Activated CD8-positive, alpha-beta T cell treated with anti-CD3 and anti-CD28 coated beads, Interleukin-2, amount 10 ng/mL, durations not matched to agents 7 days and 5 days (primary cell): ENCODE measurements around the gene SLC25A25. TPM values are rescaled to one million over a fixed set of nuclear protein-coding genes. Genes with fewer than 3 reads are reported as not detected.

ENCODE experiments used
- ATAC-seq: fragments of 150-1000 bp; cut with Tn5 transposase; one replicate; pipeline ENCODE4 v1.10.0; 2021; ENCODE audit warnings: moderate library complexity
- CTCF ChIA-PET: fragments of 350-600 bp; sonication (Branson Sonifier 250); formaldehyde crosslinking; loops from one replicate; lab custom pipeline; 2021; ENCODE audit warnings: antibody characterized with exemption; lab: Charles Lee
- POLR2A ChIA-PET: fragments of 350-600 bp; sonication (Branson Sonifier 250); formaldehyde crosslinking; loops from one replicate; lab custom pipeline; 2021; ENCODE audit warnings: antibody characterized with exemption; lab: Charles Lee
- DNase-seq: peaks from one replicate; pipeline ENCODE4 v3.0.0-alpha.2; 2020
- H3K27ac Mint-ChIP-seq: one replicate; pipeline ENCODE4 v1.8.0; 2021; ENCODE audit warnings: mild to moderate bottlenecking, mixed read lengths
- H3K27me3 Mint-ChIP-seq: one replicate; pipeline ENCODE4 v1.8.0; 2021; ENCODE audit warnings: low read depth, mixed read lengths
- H3K36me3 Mint-ChIP-seq: one replicate; pipeline ENCODE4 v1.8.0; 2021; ENCODE audit warnings: low read depth, mixed read lengths
- H3K4me1 Mint-ChIP-seq: one replicate; pipeline ENCODE4 v1.8.0; 2021; ENCODE audit warnings: low read depth, mixed read lengths
- H3K4me3 Mint-ChIP-seq: one replicate; pipeline ENCODE4 v1.8.0; 2021; ENCODE audit warnings: mild to moderate bottlenecking, mixed read lengths
- H3K9me3 Mint-ChIP-seq: one replicate; pipeline ENCODE4 v1.8.0; 2022; ENCODE audit warnings: mixed read lengths; ENCODE audit not compliant: insufficient read depth
- total RNA-seq, 2 experiments: library from RNA; stranded (reverse); gene quantifications; one replicate each; pipeline ENCODE4 v1.2.3, GENCODE V29; 2021

SLC25A25 gene
- total RNA-seq, 2 experiments from 2014 or later = 17.2 to 19.2 TPM

DNA sequence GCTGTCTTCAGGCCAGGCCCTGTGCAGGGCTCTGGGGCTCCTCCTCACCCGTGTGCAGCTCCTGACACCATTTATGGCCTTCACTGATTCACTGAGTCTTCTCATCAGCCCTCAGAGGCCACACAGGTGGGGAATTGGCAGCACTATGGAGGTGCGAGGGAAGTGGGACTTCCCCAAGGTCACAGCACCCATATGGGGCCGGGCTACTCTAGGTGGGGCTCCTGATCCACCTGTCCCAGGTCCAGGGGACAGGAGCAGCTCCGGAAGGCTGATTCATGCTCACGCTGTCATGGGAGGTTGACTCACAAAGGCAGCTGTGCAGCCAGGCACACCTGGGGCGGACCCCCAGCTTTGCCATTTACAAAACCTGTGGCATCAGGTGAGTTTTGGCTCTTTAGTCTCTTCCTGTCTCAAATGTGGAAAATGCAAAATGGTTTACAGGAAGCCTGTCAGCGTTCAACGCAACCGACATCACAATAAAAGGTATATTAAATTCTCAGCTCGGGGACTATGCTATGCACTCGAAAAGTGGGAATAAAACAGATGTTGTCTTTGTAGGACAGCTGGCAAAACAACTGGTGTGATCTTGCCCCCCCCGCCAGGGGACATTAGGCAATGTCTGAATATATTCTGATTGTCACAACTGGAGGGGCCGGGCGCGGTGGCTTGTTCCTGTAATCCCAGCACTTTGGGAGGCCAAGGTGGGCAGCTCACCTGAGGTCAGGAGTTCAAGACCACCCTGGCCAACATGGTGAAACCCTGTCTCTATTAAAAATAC, 15.9 kb upstream of the SLC25A25 start:
- Mint-ChIP-seq H3K36me3 (no peaks in the 10 kb centered on the region), H3K4me1 (peaks cover 7% of the 10 kb centered on the region), H3K4me3 (no peak overlapping the region), H3K9me3 (no peaks in the 10 kb centered on the region), H3K27ac (no peak overlapping the region), H3K27me3 (no peaks in the 10 kb centered on the region)
- DNase-seq (no peak), ATAC-seq (no peak)
- CTCF ChIA-PET = interaction anchor here (0.7 to 3.4 kb wide), 4 partner anchors 15 to 110 kb away, joined by 3 to 13 read pairs (median 4); partner anchors contain the start of gene NAIF1
- POLR2A ChIA-PET = no interaction called here

GRCh38 chr9:128053560-128053959, 14.5 kb upstream of the SLC25A25 start:
- ChIA-PET CTCF (interaction anchor here (0.6 kb wide), 1 partner anchor 51 kb away, joined by 3 read pairs; no protein-coding TSS in a partner anchor), POLR2A (no interaction called here)
- Mint-ChIP-seq H3K4me3 (no peak overlapping the region), H3K4me1 (peaks cover 6% of the 10 kb centered on the region), H3K9me3 (no peaks in the 10 kb centered on the region), H3K36me3 (no peaks in the 10 kb centered on the region), H3K27me3 (no peaks in the 10 kb centered on the region), H3K27ac (no peak overlapping the region)
- ATAC-seq (no peak), DNase-seq (no peak)

GRCh38 chr9:128054087-128054486, 13.9 kb upstream of the SLC25A25 start:
- no peaks in the 10 kb centered on the region for H3K36me3 Mint-ChIP-seq
- POLR2A ChIA-PET = no interaction called here
- no peak overlapping the region for H3K4me3 Mint-ChIP-seq
- H3K4me1 Mint-ChIP-seq = peaks cover 4% of the 10 kb centered on the region
- no peak for DNase-seq
- no peak overlapping the region for H3K27ac Mint-ChIP-seq
- H3K9me3 Mint-ChIP-seq = no peaks in the 10 kb centered on the region
- no peak for ATAC-seq
- no peaks in the 10 kb centered on the region for H3K27me3 Mint-ChIP-seq
- CTCF ChIA-PET = no interaction called here

DNA sequence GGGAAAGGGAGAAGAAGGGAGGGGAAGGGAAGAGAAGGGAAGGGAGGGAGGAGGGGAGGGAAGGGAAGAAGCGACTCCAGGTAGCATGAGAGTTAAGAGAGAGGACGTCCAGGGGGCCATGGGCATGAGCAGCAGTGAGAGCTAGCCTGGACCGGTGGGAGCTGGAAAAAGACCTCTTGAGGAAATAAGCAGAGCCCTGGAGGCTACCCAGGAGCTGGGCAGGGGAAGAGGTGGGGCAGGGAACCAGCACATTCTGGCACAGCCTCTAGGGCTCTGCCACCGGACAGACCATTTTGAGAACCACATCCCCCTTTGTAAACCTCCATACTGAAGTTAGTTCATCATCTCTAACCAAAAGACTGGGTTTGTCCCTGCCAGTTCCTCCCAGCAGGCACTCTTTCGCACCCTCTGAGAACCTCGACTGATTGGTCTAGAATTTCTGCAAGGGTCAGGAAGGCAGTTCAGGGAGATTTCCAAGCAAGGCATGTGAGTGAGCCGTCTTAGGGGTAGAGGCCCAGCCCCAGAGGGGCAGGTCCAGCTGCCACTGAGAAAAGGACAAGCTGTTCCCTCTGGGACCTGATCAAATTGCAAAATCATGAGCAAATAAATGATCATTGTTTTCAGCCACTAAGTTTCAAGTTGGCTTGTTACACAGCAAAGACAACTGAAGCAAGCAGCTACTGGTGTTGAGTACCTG, 12.5 kb upstream of the SLC25A25 start:
- Mint-ChIP-seq H3K36me3 (no peaks in the 10 kb centered on the region), H3K27ac (no peak overlapping the region), H3K9me3 (no peaks in the 10 kb centered on the region), H3K4me1 (peaks cover 4% of the 10 kb centered on the region), H3K4me3 (no peak overlapping the region), H3K27me3 (no peaks in the 10 kb centered on the region)
- CTCF ChIA-PET = interaction anchor here (0.7 to 1.0 kb wide), 3 partner anchors 9 to 32 kb away, joined by 3 read pairs; no protein-coding TSS in a partner anchor
- POLR2A ChIA-PET = interaction anchor here (1.5 kb wide), 1 partner anchor 12 kb away, joined by 3 read pairs; the partner anchor contains the start of genes NAIF1 and SLC25A25
- DNase-seq (no peak), ATAC-seq (no peak)

DNA sequence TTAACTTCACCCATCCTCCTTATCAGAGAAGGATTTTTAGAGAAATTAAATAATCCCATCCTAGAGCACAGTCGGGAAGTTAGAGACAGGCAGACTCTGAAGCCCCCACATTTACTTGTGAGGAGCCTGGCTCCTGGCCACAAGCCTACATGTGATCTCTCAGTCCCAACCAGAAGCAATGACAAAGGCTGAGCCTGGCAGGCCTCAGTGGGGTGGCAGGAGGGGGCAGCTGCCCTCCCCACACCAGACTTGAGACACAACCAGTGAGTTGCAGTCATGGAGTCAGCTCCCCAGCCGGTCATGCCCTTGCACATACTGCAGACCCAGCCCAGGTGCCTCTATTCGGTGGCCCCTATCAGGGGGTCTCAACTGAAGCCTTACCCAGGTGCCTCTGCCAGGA, 11.9 kb upstream of the SLC25A25 start:
- ATAC-seq = no peak
- ChIA-PET POLR2A (interaction anchor here (1.5 kb wide), 1 partner anchor 11 kb away, joined by 3 read pairs; the partner anchor contains the start of genes NAIF1 and SLC25A25), CTCF (interaction anchor here (0.9 to 1.0 kb wide), 2 partner anchors 9 to 31 kb away, joined by 3 read pairs; no protein-coding TSS in a partner anchor)
- Mint-ChIP-seq H3K9me3 (no peaks in the 10 kb centered on the region), H3K4me3 (no peak overlapping the region), H3K36me3 (no peaks in the 10 kb centered on the region), H3K4me1 (peaks cover 9% of the 10 kb centered on the region), H3K27ac (no peak overlapping the region), H3K27me3 (no peaks in the 10 kb centered on the region)
- DNase-seq = no peak

DNA sequence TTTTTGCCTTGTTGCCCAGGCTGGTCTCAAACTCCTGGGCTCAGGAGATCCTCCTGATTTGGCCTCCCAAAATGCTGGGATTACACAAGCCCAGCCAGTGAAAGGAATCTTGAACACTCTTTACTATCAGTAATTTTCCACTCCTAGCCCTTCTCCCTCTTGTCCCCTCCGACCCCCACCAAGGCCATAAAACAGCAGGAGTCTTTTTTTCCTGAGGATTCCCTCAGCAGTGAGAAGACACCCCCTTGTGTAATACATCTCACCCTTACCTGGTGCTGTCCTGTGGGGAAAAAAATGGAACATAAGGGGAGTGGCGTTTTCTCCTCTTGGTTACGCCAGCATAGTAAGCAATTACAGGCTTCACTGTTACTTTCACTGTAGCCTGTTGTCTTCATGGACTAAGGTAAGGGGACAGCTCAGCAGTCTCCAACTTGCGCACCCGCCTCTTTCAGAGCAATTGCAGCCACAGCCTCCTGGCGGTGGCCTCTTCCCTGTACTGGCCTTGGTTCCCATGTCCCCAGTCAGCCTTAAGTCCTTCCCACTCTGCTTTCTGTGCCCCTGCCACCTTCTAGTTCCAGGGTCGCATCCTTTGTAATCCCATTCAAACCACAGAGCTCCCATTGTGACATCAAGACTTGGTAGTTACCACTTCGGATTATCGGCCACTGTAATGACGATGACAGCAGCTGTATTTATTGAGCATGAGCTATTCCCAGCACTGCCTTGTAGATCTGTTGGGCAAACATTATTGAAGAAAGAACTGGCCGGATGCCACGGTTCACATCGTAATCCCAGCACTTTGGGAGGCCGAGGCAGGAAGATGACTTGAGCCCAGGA, 10.9 kb upstream of the SLC25A25 start:
- Mint-ChIP-seq H3K27ac (no peak overlapping the region), H3K4me3 (no peak overlapping the region), H3K9me3 (no peaks in the 10 kb centered on the region), H3K4me1 (peaks cover 19% of the 10 kb centered on the region), H3K36me3 (peaks cover 8% of the 10 kb centered on the region), H3K27me3 (no peaks in the 10 kb centered on the region)
- POLR2A ChIA-PET = no interaction called here
- no peak for DNase-seq
- ATAC-seq = no peak
- CTCF ChIA-PET = interaction anchor here (1.1 to 1.7 kb wide), 3 partner anchors 10 to 114 kb away, joined by 4 to 7 read pairs (median 5); partner anchors contain the start of gene NAIF1

- H3K27me3 Mint-ChIP-seq = no peaks in the 10 kb centered on the region
- peaks cover 15% of the 10 kb centered on the region for H3K36me3 Mint-ChIP-seq
- DNase-seq (no peak), ATAC-seq (no peak)
- peaks cover 27% of the 10 kb centered on the region for H3K4me1 Mint-ChIP-seq
- H3K27ac Mint-ChIP-seq = no peak overlapping the region
- H3K4me3 Mint-ChIP-seq = no peak overlapping the region
- CTCF ChIA-PET = interaction anchor here (1.1 to 1.7 kb wide), 3 partner anchors 9 to 114 kb away, joined by 4 to 7 read pairs (median 5); partner anchors contain the start of gene NAIF1
- H3K9me3 Mint-ChIP-seq = no peaks in the 10 kb centered on the region
- POLR2A ChIA-PET = no interaction called here
These were observed 10.2 kb upstream of the SLC25A25 start for GRCh38 chr9:128057724-128058409.

DNA sequence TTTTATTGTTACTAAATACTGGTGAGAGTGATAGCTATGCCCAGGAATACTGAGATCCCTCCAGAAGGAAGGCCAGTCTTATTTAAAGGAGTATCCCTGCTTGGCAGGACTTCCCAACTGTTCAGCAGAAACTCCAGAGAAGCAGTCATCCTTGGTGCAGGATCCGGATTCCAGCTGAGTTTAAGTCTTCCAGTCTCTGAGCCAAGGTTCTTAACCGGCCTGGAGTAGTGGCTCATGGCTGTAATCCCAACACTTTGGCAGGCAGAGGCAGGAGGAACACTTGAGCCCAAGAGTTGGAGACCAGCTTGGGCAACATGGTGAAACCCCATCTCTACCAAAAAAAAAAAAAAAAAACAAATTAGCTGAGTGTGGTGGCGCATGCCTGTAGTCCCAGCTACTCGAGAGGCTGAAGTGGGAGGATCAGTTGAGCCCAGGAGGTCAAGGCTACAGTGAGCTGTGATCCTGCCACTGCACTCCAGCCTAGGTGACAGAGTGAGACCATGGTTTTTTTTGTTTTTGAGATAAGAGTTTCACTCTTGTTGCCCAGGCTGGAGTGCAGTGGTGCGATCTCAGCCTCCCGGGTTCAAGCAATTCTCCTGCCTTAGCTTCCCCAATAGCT, 8.6 kb upstream of the SLC25A25 start:
- no peak overlapping the region for H3K4me3 Mint-ChIP-seq
- H3K4me1 Mint-ChIP-seq = peaks cover 32% of the 10 kb centered on the region
- no peak overlapping the region for H3K27ac Mint-ChIP-seq
- H3K36me3 Mint-ChIP-seq = peaks cover 26% of the 10 kb centered on the region
- CTCF ChIA-PET = interaction anchor here (1.5 kb wide), 1 partner anchor 24 kb away, joined by 6 read pairs; no protein-coding TSS in a partner anchor
- no peak for DNase-seq
- no peaks in the 10 kb centered on the region for H3K9me3 Mint-ChIP-seq
- ATAC-seq = no peak
- POLR2A ChIA-PET = no interaction called here
- H3K27me3 Mint-ChIP-seq = no peaks in the 10 kb centered on the region

- DNase-seq = peak; percentile 39
- Mint-ChIP-seq H3K4me3 (peak overlapping the region; percentile 40), H3K27me3 (no peaks in the 10 kb centered on the region), H3K36me3 (peaks cover 36% of the 10 kb centered on the region), H3K9me3 (no peaks in the 10 kb centered on the region), H3K27ac (peak overlapping the region; percentile 83), H3K4me1 (peaks cover 47% of the 10 kb centered on the region)
- ATAC-seq = peak; percentile 64
- ChIA-PET CTCF (interaction anchor here (0.6 to 1.5 kb wide), 4 partner anchors 11 to 82 kb away, joined by 3 to 5 read pairs (median 3); no protein-coding TSS in a partner anchor), POLR2A (no interaction called here)
These were observed 6.6 kb upstream of the SLC25A25 start for GRCh38 chr9:128061275-128061960.

DNA sequence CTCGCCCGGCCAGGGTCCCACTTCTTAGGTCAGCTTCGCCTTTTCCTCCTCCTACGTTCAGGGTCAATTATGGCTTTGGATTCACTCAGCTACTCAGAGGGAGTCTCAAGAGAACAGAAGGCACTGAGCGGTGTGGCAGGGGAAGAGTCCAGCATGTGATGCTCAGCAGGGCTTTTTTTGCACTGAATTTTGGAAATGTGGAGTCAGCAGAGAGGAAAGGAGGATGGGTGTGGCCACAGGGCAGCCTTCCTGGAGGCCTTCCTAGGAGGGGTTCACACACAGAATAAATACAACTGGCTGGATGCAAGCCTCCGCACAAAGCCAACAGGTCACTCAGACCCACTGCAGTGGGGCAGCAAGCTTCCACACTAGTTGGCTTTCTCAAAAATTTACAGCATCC, 5.8 kb upstream of the SLC25A25 start:
- Mint-ChIP-seq H3K27ac (peak overlapping the region; percentile 35), H3K4me1 (peaks cover 47% of the 10 kb centered on the region), H3K36me3 (peaks cover 36% of the 10 kb centered on the region), H3K4me3 (no peak overlapping the region), H3K27me3 (no peaks in the 10 kb centered on the region), H3K9me3 (no peaks in the 10 kb centered on the region)
- CTCF ChIA-PET = interaction anchor here (1.3 to 1.8 kb wide), 3 partner anchors 10 to 107 kb away, joined by 3 to 5 read pairs (median 5); no protein-coding TSS in a partner anchor
- DNase-seq (no peak), ATAC-seq (no peak)
- POLR2A ChIA-PET = no interaction called here
